ENCODE measurements around the gene SNRK. TPM values are rescaled to one million over a fixed set of nuclear protein-coding genes. Genes with fewer than 3 reads are reported as not detected.

SNRK gene
- total RNA-seq, 1 experiment from 2014 or later, result 16.6 TPM

DNA sequence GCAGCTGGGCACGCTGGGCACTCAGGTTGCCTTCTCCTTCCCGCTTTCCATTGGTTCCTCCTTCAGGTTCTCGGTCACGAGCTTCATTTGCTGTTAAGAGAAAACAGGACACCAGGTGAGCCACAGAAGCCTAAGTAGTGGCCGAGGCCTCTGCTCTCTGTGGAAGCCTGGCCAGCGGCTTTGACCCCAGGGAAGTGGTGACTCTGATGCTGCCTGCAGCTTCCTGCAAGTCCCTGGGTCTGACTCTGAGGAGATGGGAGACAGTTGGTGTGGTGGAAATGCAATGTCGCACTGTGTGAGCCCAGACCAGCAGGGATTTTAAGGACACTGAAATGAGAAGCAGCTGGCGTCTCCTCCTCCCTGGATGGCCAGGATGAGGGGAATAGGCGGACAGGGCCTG lies 80.5 kb downstream of the SNRK start:
- H3K36me3 Mint-ChIP-seq (ENCODE audit: insufficient read depth, unreplicated experiment), result no peaks in the 10 kb centered on the region
- H3K9me3 Mint-ChIP-seq (ENCODE audit: unreplicated experiment), result no peaks in the 10 kb centered on the region
- intact Hi-C loops (cut with micrococcal nuclease), result no loop called here
- no peaks in the 10 kb centered on the region for H3K27me3 Mint-ChIP-seq (ENCODE audit: insufficient read depth, unreplicated experiment)
- no peak for DNase-seq (ENCODE audit: unreplicated experiment)
- TF ChIP-seq, protein P1, sequence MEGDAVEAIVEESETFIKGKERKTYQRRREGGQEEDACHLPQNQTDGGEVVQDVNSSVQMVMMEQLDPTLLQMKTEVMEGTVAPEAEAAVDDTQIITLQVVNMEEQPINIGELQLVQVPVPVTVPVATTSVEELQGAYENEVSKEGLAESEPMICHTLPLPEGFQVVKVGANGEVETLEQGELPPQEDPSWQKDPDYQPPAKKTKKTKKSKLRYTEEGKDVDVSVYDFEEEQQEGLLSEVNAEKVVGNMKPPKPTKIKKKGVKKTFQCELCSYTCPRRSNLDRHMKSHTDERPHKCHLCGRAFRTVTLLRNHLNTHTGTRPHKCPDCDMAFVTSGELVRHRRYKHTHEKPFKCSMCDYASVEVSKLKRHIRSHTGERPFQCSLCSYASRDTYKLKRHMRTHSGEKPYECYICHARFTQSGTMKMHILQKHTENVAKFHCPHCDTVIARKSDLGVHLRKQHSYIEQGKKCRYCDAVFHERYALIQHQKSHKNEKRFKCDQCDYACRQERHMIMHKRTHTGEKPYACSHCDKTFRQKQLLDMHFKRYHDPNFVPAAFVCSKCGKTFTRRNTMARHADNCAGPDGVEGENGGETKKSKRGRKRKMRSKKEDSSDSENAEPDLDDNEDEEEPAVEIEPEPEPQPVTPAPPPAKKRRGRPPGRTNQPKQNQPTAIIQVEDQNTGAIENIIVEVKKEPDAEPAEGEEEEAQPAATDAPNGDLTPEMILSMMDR (IDR thresholded peaks at IDR 0.05; ENCODE audit: unreplicated experiment), result no peak
- H3K4me1 Mint-ChIP-seq (ENCODE audit: insufficient read depth, unreplicated experiment), result no peaks in the 10 kb centered on the region
- no TSS peak for BruUV-seq (replicated peaks)
- POLR2A ChIA-PET, result no interaction called here
- CTCF ChIA-PET, result no interaction called here
- H3K4me3 Mint-ChIP-seq (ENCODE audit: unreplicated experiment), result no peak overlapping the region
- H3K27ac Mint-ChIP-seq (ENCODE audit: low read depth, unreplicated experiment), result no peak overlapping the region

DNA sequence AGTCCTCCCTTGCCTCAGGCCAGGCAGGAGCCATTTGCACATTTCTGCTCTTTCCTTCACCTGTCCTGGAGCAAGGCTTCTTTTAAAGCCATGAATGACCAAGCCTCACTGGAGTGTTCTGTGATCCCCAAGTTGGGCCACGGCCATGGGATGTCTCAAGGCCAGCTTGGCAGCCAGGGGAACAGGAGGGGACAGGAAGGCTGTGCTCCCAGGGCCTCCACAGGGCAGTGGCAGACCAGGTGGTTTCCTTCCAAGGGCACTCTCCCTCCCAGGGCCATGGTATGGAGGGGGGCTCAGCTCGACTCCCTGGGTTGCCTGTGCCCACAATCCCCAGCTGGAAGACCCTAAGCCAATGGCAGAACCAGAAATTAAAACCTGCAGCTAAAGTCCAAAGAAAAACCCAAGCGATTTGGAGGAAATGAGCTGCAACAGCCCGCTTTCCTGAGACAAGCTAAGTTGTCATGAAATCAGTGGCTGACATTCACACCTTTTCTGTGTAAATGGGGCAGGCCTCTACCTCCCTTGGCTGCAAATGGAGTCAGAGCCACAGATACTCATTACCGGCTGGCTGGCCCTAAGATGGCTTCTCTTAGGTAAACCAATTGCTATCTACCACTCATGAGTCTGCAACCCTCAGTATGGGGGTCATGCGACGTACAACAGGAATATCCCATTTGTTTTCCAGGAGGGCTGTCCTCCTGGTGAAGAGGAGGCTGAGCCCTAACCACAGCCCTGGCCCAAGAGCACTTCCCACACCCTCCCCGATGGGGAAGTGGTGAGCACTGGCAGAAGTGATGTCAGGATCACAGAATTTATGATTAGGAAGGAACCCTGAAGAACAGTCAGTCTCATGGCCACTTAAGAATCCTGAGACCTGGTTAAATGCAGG lies 83.3 kb downstream of the SNRK start:
- Mint-ChIP-seq H3K27ac (ENCODE audit: low read depth, unreplicated experiment) (no peak overlapping the region), H3K4me1 (ENCODE audit: insufficient read depth, unreplicated experiment) (no peaks in the 10 kb centered on the region), H3K9me3 (ENCODE audit: unreplicated experiment) (no peaks in the 10 kb centered on the region), H3K36me3 (ENCODE audit: insufficient read depth, unreplicated experiment) (no peaks in the 10 kb centered on the region), H3K4me3 (ENCODE audit: unreplicated experiment) (no peak overlapping the region), H3K27me3 (ENCODE audit: insufficient read depth, unreplicated experiment) (no peaks in the 10 kb centered on the region)
- BruUV-seq (replicated peaks), result no TSS peak
- intact Hi-C loops (cut with micrococcal nuclease), result loop anchor here (10.0 kb wide), 1 partner anchor 125 kb away; no protein-coding TSS in a partner anchor
- no peak for DNase-seq (ENCODE audit: unreplicated experiment)
- CTCF ChIA-PET, result no interaction called here
- POLR2A ChIA-PET, result no interaction called here
- TF ChIP-seq, protein P1 (IDR thresholded peaks at IDR 0.05; ENCODE audit: unreplicated experiment), result no peak

DNA sequence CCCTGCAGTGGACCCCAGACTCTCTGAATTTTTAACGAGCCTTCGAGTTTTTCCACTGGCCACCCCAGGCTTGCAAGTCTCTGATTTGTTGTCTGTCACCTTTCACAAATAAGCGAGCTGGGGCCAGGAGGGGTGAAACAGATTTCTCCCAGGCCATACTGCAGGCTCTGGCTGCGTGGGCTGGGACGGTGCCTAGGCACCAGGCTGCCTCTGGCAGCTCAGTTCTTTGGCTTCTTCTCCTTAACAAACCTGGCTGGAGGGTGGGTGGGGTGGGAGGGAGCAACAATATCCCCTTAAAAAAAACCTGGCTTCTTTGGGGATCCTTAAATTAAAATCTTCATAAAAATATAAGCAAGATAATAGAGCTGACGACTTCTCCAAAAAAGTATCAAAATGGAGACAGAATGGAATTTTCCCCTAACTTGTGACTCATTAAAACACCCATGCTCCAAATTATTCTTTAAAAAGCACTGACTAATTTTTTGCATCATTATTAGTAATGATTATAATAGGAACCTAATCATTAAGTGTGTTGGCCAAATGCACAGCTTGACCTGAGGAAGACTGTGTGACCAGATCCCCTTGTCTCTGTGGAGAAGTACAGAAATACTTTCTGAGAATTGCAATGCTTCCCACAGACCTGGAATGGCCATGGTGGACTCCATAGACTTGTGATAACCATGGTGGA lies 84.1 kb downstream of the SNRK start:
- Mint-ChIP-seq H3K4me3 (ENCODE audit: unreplicated experiment) (no peak overlapping the region), H3K9me3 (ENCODE audit: unreplicated experiment) (no peaks in the 10 kb centered on the region), H3K27me3 (ENCODE audit: insufficient read depth, unreplicated experiment) (no peaks in the 10 kb centered on the region), H3K36me3 (ENCODE audit: insufficient read depth, unreplicated experiment) (no peaks in the 10 kb centered on the region), H3K27ac (ENCODE audit: low read depth, unreplicated experiment) (no peak overlapping the region), H3K4me1 (ENCODE audit: insufficient read depth, unreplicated experiment) (no peaks in the 10 kb centered on the region)
- CTCF ChIA-PET, result no interaction called here
- intact Hi-C loops (cut with micrococcal nuclease), result loop anchor here (10.0 kb wide), 1 partner anchor 124 kb away; no protein-coding TSS in a partner anchor
- TF ChIP-seq, protein P1 (IDR thresholded peaks at IDR 0.05; ENCODE audit: unreplicated experiment), result no peak
- no peak for DNase-seq (ENCODE audit: unreplicated experiment)
- POLR2A ChIA-PET, result no interaction called here
- BruUV-seq (replicated peaks), result no TSS peak

DNA sequence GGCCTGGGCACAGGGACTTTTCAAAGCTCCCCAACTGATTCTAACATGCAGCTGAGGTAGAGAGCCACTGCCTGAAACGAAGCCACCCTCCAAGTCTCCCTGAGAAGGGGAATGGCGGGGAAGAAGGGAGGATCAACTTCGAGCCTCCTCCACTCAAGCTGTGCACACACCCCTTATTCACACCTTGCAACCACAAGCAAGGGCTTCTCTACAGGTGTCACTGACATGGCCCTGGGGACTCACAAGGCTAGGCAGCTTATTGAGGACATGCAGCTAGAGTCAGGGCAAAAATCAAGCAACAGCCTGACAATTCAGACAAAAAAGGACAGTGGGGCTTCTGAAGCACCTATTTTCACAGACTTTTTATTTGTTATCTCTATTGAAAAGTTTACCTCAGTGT lies 85.2 kb downstream of the SNRK start:
- BruUV-seq (replicated peaks), result no TSS peak
- no peaks in the 10 kb centered on the region for H3K36me3 Mint-ChIP-seq (ENCODE audit: insufficient read depth, unreplicated experiment)
- ChIA-PET CTCF (no interaction called here), POLR2A (no interaction called here)
- intact Hi-C loops (cut with micrococcal nuclease), result loop anchor here (10.0 kb wide), 1 partner anchor 123 kb away; no protein-coding TSS in a partner anchor
- no peak overlapping the region for H3K27ac Mint-ChIP-seq (ENCODE audit: low read depth, unreplicated experiment)
- H3K27me3 Mint-ChIP-seq (ENCODE audit: insufficient read depth, unreplicated experiment), result no peaks in the 10 kb centered on the region
- TF ChIP-seq, protein P1 (IDR thresholded peaks at IDR 0.05; ENCODE audit: unreplicated experiment), result no peak
- H3K4me1 Mint-ChIP-seq (ENCODE audit: insufficient read depth, unreplicated experiment), result no peaks in the 10 kb centered on the region
- no peak overlapping the region for H3K4me3 Mint-ChIP-seq (ENCODE audit: unreplicated experiment)
- DNase-seq (ENCODE audit: unreplicated experiment), result no peak
- H3K9me3 Mint-ChIP-seq (ENCODE audit: unreplicated experiment), result no peaks in the 10 kb centered on the region
